OCI-LY1 (cell line): Measurements from ENCODE around the gene PSMD7.

Experiments used
- H2AFZ ChIP-seq: fragments of 200-600 bp; sonication (generic), shearing (Covaris generic); 2 replicates; pipeline ENCODE4 v1.6.0; 2014; ENCODE audit warnings: antibody characterized with exemption, mild to moderate bottlenecking, low read length
- H3F3A ChIP-seq: fragments of 200-600 bp; sonication (generic), shearing (Covaris generic); 2 replicates; pipeline ENCODE4 v1.6.0; 2014; ENCODE audit warnings: mild to moderate bottlenecking, antibody characterized with exemption, low read length, moderate library complexity; ENCODE audit not compliant: insufficient read depth
- H3K27ac ChIP-seq: fragments of 200-600 bp; sonication (generic); 2 replicates; pipeline ENCODE4 v1.5.1; 2014; ENCODE audit warnings: low read length, mixed run types, mild to moderate bottlenecking, low read depth; ENCODE audit not compliant: poor library complexity, severe bottlenecking
- H3K27me3 ChIP-seq: fragments of 200-600 bp; sonication (generic); 2 replicates; pipeline ENCODE4 v1.6.0; 2014; ENCODE audit warnings: antibody characterized with exemption, mild to moderate bottlenecking, low read length, moderate library complexity; ENCODE audit not compliant: insufficient read depth
- H3K36me3 ChIP-seq: fragments of 200-600 bp; sonication (generic); 2 replicates; pipeline ENCODE4 v1.6.1; 2014; ENCODE audit warnings: mild to moderate bottlenecking, antibody characterized with exemption, low read length, moderate library complexity, mixed read lengths; ENCODE audit not compliant: insufficient read depth
- H3K4me1 ChIP-seq: fragments of 200-600 bp; sonication (generic); 2 replicates; pipeline ENCODE4 v1.5.1; 2014; ENCODE audit warnings: mild to moderate bottlenecking, low read length, moderate library complexity; ENCODE audit not compliant: insufficient read depth, severe bottlenecking
- H3K4me2 ChIP-seq: fragments of 200-600 bp; sonication (generic), shearing (Covaris generic); 2 replicates; pipeline ENCODE4 v1.6.1; 2014; ENCODE audit warnings: low read length
- H3K4me3 ChIP-seq: fragments of 200-600 bp; sonication (generic); 2 replicates; pipeline ENCODE4 v1.5.1; 2014; ENCODE audit warnings: low read length, low read depth, mild to moderate bottlenecking, mixed read lengths; ENCODE audit not compliant: poor library complexity, severe bottlenecking
- H3K79me2 ChIP-seq: fragments of 200-600 bp; shearing (Covaris generic); 2 replicates; pipeline ENCODE4 v1.6.1; 2016; ENCODE audit warnings: mixed run types, low read length, mixed read lengths; ENCODE audit not compliant: insufficient read depth
- H3K9ac ChIP-seq: fragments of 200-600 bp; sonication (generic), shearing (Covaris generic); 2 replicates; pipeline ENCODE4 v1.6.1; 2014; ENCODE audit warnings: mild to moderate bottlenecking, low read length, mixed read lengths
- H3K9me2 ChIP-seq: fragments of 200-600 bp; sonication (generic), shearing (Covaris generic); 2 replicates; pipeline ENCODE4 v1.6.1; 2014; ENCODE audit warnings: low read depth, mild to moderate bottlenecking, low read length, mixed read lengths
- H3K9me3 ChIP-seq: fragments of 200-600 bp; shearing (Covaris generic); 2 replicates; pipeline ENCODE4 v1.6.1; 2014; ENCODE audit warnings: low read length, mixed read lengths
- H4K20me1 ChIP-seq: fragments of 200-600 bp; sonication (generic), shearing (Covaris generic); 2 replicates; pipeline ENCODE4 v1.6.0; 2016; ENCODE audit warnings: mild to moderate bottlenecking, low read length; ENCODE audit not compliant: insufficient read depth
- CTCF ChIP-seq: fragments of 200-600 bp; sonication (generic), shearing (Covaris generic); IDR thresholded peaks from 2 replicates; pipeline ENCODE4 v1.5.1; 2017; ENCODE audit warnings: mild to moderate bottlenecking, antibody characterized with exemption, low read length, moderate library complexity, mixed read lengths
- EZH2 ChIP-seq: fragments of 200-600 bp; sonication (generic), shearing (Covaris generic); IDR thresholded peaks from 2 replicates; pipeline ENCODE4 v1.8.0; 2017; ENCODE audit warnings: borderline replicate concordance, mixed run types, mild to moderate bottlenecking, antibody characterized with exemption, low read length, moderate library complexity, mixed read lengths

The PSMD7 gene

GRCh38 chr16:74290356-74290755, 6.3 kb upstream of the PSMD7 start:
- H3K9me3 ChIP-seq: peaks cover 11% of the 10 kb centered on the region; the same call in 1 of the 2 replicates
- no peaks in the 10 kb centered on the region for H3K27me3 ChIP-seq
- H4K20me1 ChIP-seq: no peaks in the 10 kb centered on the region
- H3K4me3 ChIP-seq: no peak overlapping the region
- no peak overlapping the region for H3K27ac ChIP-seq
- H3K79me2 ChIP-seq: no peaks in the 10 kb centered on the region
- H3K4me1 ChIP-seq: peaks cover 4% of the 10 kb centered on the region
- no peak overlapping the region for H3K9ac ChIP-seq
- no peak overlapping the region for H2AFZ ChIP-seq
- peaks cover 16% of the 10 kb centered on the region for H3K36me3 ChIP-seq
- TF ChIP-seq CTCF (no peak), EZH2 (no peak)
- no peaks in the 10 kb centered on the region for H3F3A ChIP-seq
- no peaks in the 10 kb centered on the region for H3K9me2 ChIP-seq
- H3K4me2 ChIP-seq: no peak overlapping the region

- Histone ChIP-seq H3K9me3 (peaks cover 11% of the 10 kb centered on the region; the same call in 1 of the 2 replicates), H3K27me3 (no peaks in the 10 kb centered on the region), H3K4me3 (no peak overlapping the region), H3K9me2 (no peaks in the 10 kb centered on the region), H2AFZ (no peak overlapping the region), H4K20me1 (no peaks in the 10 kb centered on the region), H3K79me2 (peaks cover 7% of the 10 kb centered on the region), H3K4me1 (peaks cover 10% of the 10 kb centered on the region), H3K27ac (no peak overlapping the region), H3K36me3 (peaks cover 16% of the 10 kb centered on the region), H3F3A (no peaks in the 10 kb centered on the region), H3K9ac (no peak overlapping the region), H3K4me2 (no peak overlapping the region)
- TF ChIP-seq EZH2 (no peak), CTCF (no peak)
Observed at GRCh38 chr16:74291176-74291575, 5.4 kb upstream of the PSMD7 start.

GRCh38 chr16:74291577-74292208, 4.9 kb upstream of the PSMD7 start:
- no peak for TF ChIP-seq CTCF
- no peak for TF ChIP-seq EZH2
- Histone ChIP-seq H3K27ac (no peak overlapping the region), H3K4me3 (no peak overlapping the region), H3K9me2 (no peaks in the 10 kb centered on the region), H3K27me3 (no peaks in the 10 kb centered on the region), H3K4me2 (no peak overlapping the region), H3K79me2 (peaks cover 8% of the 10 kb centered on the region), H3K9me3 (peaks cover 11% of the 10 kb centered on the region; the same call in 1 of the 2 replicates), H3K36me3 (peaks cover 16% of the 10 kb centered on the region), H4K20me1 (no peaks in the 10 kb centered on the region), H2AFZ (no peak overlapping the region), H3K4me1 (peaks cover 10% of the 10 kb centered on the region), H3K9ac (no peak overlapping the region), H3F3A (no peaks in the 10 kb centered on the region)
